Uterus (tissue), 2 donors: ENCODE measurements around the gene HSPA5.

ENCODE experiments used
- CTCF ChIP-seq, 4 experiments: fragments of 200-600 bp in 2 of 4; fragments of 450-650 bp in 2 of 4; sonication (generic) in 2 of 4; IDR thresholded peaks; one replicate each; pipeline ENCODE4 v1.5.1; 2016 to 2019; ENCODE audit warnings: antibody characterized with exemption in 4 of 4, mild to moderate bottlenecking in 2 of 4, moderate library complexity in 1 of 4
- POLR2A ChIP-seq, 2 donors: fragments of 450-650 bp; IDR thresholded peaks; one replicate each; pipeline ENCODE4 v1.6.1; 2016; ENCODE audit warnings: antibody characterized with exemption in 2 of 2, mild to moderate bottlenecking in 1 of 2, moderate library complexity in 1 of 2

- TF ChIP-seq CTCF (IDR thresholded peaks at IDR 0.05) (no peak), POLR2A (IDR thresholded peaks at IDR 0.05) (no peak)
Observed at GRCh38 chr9:125190361-125190801, 50.8 kb downstream of the HSPA5 start.
